MM.1S (cell line): Measurements from ENCODE around the gene LRRC8B.

ENCODE experiments used
- CTCF ChIP-seq: fragments of 300-600 bp; sonication (generic); IDR thresholded peaks from 2 replicates; pipeline ENCODE4 v1.5.1; 2016; ENCODE audit warnings: antibody characterized with exemption, low read length, mixed read lengths
- EZH2 ChIP-seq: fragments of 300-600 bp; sonication (generic); optimal IDR thresholded peaks from 2 replicates; pipeline ENCODE3; 2017; ENCODE audit warnings: low read depth, mild to moderate bottlenecking, antibody characterized with exemption, low read length, mixed read lengths

GRCh38 chr1:89556726-89557444 is 32.3 kb downstream of the LRRC8B start:
- no peak for TF ChIP-seq CTCF
- no peak for TF ChIP-seq EZH2
